GM12873 (cell line): ENCODE data around the gene ST14.

Source experiments
- TF ChIP-seq, protein P1 (sequence below): IDR thresholded peaks from 2 replicates; pipeline ENCODE4 v1.5.1; 2012; ENCODE audit warnings: low read depth, mild to moderate bottlenecking, moderate library complexity, low read length, control low read depth; ENCODE audit not compliant: insufficient read depth; ENCODE audit errors: missing control alignments

ST14 gene

GRCh38 chr11:130234315-130234714 is 74.7 kb downstream of the ST14 start:
- TF ChIP-seq, protein P1, sequence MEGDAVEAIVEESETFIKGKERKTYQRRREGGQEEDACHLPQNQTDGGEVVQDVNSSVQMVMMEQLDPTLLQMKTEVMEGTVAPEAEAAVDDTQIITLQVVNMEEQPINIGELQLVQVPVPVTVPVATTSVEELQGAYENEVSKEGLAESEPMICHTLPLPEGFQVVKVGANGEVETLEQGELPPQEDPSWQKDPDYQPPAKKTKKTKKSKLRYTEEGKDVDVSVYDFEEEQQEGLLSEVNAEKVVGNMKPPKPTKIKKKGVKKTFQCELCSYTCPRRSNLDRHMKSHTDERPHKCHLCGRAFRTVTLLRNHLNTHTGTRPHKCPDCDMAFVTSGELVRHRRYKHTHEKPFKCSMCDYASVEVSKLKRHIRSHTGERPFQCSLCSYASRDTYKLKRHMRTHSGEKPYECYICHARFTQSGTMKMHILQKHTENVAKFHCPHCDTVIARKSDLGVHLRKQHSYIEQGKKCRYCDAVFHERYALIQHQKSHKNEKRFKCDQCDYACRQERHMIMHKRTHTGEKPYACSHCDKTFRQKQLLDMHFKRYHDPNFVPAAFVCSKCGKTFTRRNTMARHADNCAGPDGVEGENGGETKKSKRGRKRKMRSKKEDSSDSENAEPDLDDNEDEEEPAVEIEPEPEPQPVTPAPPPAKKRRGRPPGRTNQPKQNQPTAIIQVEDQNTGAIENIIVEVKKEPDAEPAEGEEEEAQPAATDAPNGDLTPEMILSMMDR = no peak

GRCh38 chr11:130237282-130238006 is 77.9 kb downstream of the ST14 start:
- TF ChIP-seq, protein P1 = no peak

- TF ChIP-seq, protein P1 = no peak
Measured at GRCh38 chr11:130241713-130242112, 82.1 kb downstream of the ST14 start.

DNA sequence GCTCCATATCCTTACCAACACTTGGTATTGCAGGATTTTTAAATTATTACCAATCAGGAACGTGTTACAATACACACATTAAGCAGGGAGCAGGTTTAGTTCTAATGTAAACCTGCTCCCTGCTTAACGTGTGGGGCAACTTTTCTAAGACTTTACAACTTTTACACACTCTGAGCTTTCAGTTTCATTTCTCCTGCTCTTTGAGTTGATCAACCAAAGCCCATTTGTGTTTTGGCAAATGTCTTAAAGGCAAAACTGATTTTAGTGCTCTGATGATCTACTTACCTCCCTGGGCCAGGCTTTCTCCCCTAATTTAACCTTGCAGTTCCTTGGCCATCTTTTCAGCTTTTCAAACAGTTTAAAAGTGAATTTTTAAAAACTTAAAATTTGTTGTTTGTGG is 84.2 kb downstream of the ST14 start:
- TF ChIP-seq, protein P1 = no peak

- TF ChIP-seq, protein P1 = no peak
Measured at GRCh38 chr11:130244848-130245247, 85.3 kb downstream of the ST14 start.

DNA sequence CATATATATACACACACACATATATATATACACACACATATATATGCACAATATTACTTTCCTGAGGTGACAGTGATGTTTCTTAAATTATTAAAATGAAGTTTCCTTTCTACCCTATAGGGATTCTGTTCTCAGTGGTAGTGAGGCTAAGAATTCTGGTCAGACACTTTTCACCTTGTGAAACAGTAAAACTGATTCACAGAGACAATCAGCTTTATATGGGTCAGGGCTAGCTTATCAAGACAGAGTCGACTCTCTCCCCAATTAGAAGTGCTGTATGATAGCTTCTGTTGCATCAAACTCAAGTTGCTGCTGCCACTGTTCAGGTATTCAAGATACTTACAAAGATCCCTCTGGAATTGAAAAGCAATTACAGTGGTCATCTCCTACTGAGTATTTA is 86.7 kb downstream of the ST14 start:
- TF ChIP-seq, protein P1 = no peak

DNA sequence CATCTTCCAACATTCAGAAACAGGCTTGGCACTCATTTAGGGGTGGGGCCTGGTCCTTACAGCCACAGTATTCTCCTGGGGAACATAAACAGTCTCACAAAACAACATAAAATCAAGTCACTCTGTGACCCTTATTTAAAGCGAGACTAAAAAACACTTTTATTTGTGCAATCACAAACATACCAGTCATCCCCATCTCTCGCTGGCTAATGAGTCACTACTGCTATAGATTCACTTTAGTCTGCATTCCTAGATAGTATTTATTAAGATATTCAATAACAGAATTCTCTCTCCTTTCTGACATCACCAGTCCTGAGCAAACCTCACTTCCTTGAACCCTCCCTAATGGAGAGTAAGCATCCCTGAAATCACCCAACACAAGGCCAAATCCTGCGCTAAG is 87.2 kb downstream of the ST14 start:
- TF ChIP-seq, protein P1 = no peak
